G401 (cell line): ENCODE data around the gene OR9Q1. TPM values are rescaled to one million over a fixed set of nuclear protein-coding genes. Genes with fewer than 3 reads are reported as not detected.
"Not testable (repeated sequence)": the region's sequence is repeated elsewhere in the genome, so short reads cannot be mapped to it uniquely, and the experiment has no call there.

ENCODE experiments used
- DNase-seq: peaks from one replicate; pipeline ENCODE4 v3.0.0-alpha.2; 2015; ENCODE audit warnings: low spot score
- in situ Hi-C: cut with HindIII; loops from 2 replicates; pipeline ENCODE4 v1.10.0; 2016; ENCODE audit warnings: low sequenced_read_pairs, mixed read lengths
- total RNA-seq: library from RNA; depleted of rRNA; stranded (reverse); fragments of >200 nt; shearing (Covaris generic); gene quantifications from 2 replicates; pipeline ENCODE4 v1.2.3, GENCODE V29; 2014; rRNA removed

The OR9Q1 gene
- total RNA-seq = not detected in 2 replicates

DNA sequence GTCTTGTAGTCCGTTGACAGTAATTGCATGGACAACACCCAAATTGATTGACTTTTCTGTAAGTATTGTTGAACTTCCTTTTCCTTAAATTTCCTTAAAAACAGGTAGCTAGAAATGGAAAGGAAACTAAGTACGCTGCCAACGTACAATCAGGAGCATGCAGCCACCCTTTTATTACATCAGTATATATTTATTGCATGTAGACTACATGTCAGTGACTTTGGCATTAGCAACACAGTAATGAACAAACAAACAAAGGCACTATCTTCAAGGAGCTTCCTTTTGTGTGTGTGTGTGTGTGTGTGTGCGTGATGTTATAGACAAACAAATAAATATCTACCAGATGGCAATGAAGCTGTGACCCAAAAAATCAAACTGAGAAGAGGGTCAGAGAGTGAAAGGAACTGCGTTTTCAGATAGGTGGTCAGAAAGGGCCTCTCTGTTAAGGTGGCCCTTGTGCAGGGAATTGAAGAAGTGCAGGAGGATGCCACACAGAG, at the start of gene OR9Q1:
OR9Q1 (plus strand) TSS at position 447 of the 497 bp plus-strand sequence. CDS start 155,564 bp downstream, outside the sequence.
- no peak for DNase-seq
- in situ Hi-C loops = no loop called here

- in situ Hi-C loops = no loop called here
- DNase-seq = no peak
Observed at GRCh38 chr11:57974132-57974531, 49.5 kb upstream of the OR9Q1 start.

- in situ Hi-C loops = no loop called here
- no peak for DNase-seq
Observed at GRCh38 chr11:57974848-57975601, 48.7 kb upstream of the OR9Q1 start.

- no peak for DNase-seq
- in situ Hi-C loops = no loop called here
Observed at GRCh38 chr11:57977709-57978108, 46.0 kb upstream of the OR9Q1 start.

DNA sequence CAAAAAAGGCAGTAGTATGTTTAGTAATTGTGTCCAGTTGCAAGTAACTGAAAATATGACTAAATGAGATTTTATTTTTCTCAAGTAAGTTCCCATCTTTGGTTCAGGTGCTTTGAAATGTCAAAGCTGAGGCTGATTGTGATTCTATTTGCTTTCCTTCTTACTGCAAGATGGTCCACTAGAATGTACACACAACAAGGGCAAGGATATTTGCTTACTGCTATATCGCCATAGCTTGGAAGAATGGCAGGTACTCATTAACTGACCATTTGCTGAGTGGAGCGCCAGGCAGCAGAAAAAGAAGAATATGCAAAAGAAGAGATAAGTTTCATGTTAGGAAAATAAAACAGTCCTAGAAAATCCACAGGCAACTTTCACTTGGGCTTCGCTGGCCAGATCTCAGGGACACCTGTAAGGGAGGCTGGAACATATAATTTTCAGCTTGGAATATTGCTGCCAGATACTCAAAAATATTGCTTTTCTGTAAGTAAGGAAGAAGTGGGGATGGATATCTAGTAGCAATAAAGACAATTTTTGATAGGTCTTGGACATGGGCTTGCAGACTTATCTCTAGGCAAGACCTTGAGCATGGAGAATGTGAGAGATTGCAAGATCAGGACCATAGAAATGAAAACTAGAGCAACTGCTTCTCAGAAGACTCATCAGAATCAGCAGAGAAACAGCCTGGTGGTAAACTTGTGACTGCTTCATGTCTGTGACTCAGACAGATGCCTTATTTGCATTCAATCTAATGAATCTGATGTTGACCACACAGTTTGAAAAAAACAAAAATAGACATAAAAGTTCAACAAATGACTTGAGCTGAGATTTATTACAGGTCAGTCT, 44.8 kb upstream of the OR9Q1 start:
- in situ Hi-C loops = no loop called here
- no peak for DNase-seq

- in situ Hi-C loops = no loop called here
- DNase-seq = no peak
Observed at GRCh38 chr11:57979532-57980079, 44.1 kb upstream of the OR9Q1 start.

- in situ Hi-C loops = no loop called here
- DNase-seq = no peak
Observed at GRCh38 chr11:57980201-57980600, 43.5 kb upstream of the OR9Q1 start.

DNA sequence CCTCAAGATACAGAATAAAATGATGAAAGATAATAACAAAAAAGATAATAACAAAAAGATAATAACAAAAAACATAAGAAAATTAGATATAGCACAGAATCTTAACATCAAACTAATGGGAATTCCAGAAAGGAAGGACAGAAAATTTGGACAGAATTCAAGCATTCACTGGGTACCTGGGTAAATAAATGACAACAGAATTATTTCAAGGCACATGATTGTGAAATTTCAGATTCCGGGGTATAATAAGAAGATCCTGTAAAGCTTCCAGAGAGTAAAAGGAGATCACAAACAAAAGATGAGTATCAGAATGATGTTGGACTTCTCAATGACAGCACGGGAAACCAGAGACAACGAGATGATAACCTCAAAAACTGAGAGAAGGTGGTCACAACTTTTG, 42.1 kb upstream of the OR9Q1 start:
- in situ Hi-C loops = no loop called here
- no peak for DNase-seq

DNA sequence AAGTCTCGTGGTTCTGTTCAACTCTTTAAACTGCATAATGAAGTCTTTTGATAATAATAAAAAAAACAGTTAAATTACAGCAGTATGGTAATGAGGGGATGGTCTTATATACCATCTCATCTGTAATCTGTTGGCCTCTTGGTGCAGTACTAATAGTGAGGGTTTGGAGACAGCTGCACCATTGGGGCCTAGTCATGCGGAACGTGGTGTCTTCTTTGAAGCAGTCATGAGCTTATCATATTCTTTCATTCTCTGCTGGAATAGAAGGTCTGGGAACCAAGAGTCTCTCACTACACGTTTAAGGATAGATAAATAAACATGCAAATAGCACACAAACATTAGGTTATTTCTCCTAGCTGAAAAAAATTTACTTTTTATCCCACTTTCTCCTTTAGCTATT, 40.9 kb upstream of the OR9Q1 start:
- in situ Hi-C loops = no loop called here
- DNase-seq = no peak

DNA sequence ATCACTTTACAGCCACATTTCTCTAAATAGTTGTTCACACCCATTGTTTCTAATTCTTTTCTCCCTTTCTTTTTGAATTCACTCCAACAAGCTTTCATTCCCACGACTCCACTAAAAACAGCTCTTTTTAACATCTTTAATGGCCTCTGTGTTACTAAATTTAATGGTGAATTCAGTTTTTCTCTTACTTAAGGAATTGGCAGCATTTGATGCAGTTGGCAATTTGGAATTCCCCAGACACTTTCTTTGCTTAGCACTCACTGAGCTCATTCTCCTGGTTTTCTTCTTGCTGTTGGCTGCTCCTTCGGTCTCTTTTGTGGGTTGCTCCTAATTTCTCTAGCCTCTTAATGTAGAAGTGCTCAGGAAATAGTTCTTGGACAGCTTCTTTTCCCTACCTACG, 40.5 kb upstream of the OR9Q1 start:
- no peak for DNase-seq
- in situ Hi-C loops = no loop called here

GRCh38 chr11:57999523-57999922, 24.2 kb upstream of the OR9Q1 start:
- in situ Hi-C loops, DNase-seq: not testable (repeated sequence)

- in situ Hi-C loops, DNase-seq: not testable (repeated sequence)
Observed at GRCh38 chr11:58000021-58000420, 23.7 kb upstream of the OR9Q1 start.

DNA sequence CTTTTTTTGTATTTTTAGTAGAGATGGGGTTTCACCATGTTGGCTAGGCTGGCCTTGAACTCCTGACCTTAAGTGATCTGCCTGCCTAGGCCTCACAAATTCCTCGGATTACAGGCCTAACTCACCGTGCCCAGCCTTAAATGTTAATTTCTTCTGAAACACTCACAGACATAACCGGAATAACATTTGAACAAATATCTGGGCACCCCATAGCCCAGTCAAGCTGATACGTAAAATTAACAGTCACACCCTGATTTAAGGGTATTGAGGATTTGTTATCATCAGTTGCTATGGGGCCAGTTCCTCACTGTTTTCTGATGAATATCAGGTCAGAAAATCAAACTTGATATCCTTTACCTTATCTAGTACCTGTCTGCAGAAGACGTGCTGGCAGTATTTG, 23.0 kb upstream of the OR9Q1 start:
- in situ Hi-C loops = no loop called here
- no peak for DNase-seq

GRCh38 chr11:58003036-58003435, 20.6 kb upstream of the OR9Q1 start:
- in situ Hi-C loops = no loop called here
- no peak for DNase-seq

DNA sequence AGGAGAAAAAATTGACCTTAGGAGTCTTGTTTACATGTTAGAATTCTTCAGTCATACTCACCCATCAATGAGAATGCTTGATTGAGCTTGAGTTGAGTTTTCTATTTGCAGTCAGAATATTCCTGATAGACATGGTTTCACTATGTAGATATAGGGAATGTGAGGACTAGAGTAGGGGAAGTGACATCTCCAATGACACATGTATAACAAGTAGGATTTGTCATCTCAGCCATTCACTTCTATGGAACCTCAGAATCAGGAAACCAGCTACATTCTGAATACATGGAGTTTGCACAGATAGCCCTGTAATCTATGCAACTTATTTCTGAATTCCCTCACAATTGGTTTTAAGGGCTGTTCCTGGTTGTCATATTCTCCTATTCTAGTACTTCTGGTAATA, 20.1 kb upstream of the OR9Q1 start:
- in situ Hi-C loops = no loop called here

DNA sequence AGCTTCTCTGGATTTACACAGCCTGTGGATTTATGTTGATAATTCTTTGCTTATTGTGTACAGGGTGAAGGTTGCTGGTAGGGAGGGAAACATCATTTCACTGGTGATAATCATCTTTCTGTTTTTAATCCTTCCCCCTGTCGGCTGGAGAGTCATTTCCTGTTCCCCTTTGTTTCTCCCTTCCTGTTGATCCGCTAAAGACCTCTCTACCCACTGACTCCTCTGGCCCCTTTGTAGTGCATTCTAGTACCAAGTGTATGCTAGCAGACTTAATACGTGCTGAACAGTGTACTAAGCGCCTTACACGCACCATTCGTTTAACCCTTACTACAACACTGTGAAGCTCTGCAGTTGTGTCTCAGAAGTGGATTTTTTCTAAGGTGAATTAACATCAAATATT, 19.0 kb upstream of the OR9Q1 start:
- in situ Hi-C loops = no loop called here

More for the DNA sequence above, 20.1 kb upstream of the OR9Q1 start:
- DNase-seq = no peak

GRCh38 chr11:58006940-58007339, 16.7 kb upstream of the OR9Q1 start:
- in situ Hi-C loops = no loop called here
- DNase-seq = no peak

More for the DNA sequence above, 19.0 kb upstream of the OR9Q1 start:
- DNase-seq = no peak

DNA sequence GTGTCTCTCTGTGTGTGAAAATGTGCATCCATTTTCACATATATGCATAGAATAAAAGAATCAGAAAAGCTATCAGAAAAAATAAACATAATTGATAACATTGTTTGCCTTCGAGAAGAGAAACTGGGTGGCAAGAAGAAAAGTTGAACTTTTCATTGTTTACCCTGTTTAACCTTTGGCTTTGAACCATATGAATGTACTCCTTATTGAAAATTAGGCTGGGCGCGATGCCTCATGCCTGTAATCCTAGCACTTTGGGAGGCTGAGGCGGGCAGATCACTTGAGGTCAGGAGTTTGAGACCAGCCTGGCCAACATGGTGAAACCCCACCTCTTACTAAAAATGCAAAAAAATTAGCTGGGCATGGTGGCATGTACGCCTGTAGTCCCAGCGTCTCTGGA, 11.9 kb upstream of the OR9Q1 start:
- no peak for DNase-seq
- in situ Hi-C loops = no loop called here

DNA sequence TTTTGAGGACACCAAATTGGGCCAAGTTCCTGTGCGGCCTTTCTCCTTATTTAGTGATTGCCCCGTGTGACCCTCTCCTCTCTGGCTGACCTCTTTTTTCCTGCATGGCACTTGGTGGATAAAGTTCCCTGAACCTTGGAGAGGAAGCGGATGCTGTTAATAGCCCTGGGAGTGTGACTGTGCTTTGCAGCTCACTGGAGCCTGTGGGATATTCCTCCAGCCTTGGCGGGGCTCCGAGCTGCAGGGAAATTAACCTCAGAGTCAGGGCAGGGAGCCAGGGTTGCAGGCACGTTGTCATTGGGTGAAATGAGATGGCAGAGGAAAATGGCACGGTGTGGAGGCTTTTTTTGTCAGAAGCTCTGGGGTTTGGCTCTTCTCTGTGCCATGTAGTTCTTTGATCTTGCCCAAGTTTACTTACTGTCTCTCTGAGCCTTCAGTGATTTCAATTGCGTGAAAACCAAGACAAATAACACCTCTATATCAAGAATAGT, 965 bp downstream of the OR9Q1 start:
- peak; percentile 13 for DNase-seq
- in situ Hi-C loops = no loop called here

- in situ Hi-C loops = no loop called here
- no peak for DNase-seq
Observed at GRCh38 chr11:58027341-58027740, 3.7 kb downstream of the OR9Q1 start.
